Nephron (organoid): ENCODE results near the gene CEP41.

Experiments
- H3K27ac Mint-ChIP-seq, 3 experiments: 2 replicates each; pipeline ENCODE4 v1.8.0; 2020; ENCODE audit warnings: mixed read lengths in 3 of 3, mild to moderate bottlenecking in 2 of 3, moderate library complexity in 1 of 3
- H3K27me3 Mint-ChIP-seq: 2 replicates; pipeline ENCODE4 v1.8.0; 2021; ENCODE audit warnings: low read depth, mild to moderate bottlenecking, moderate library complexity, mixed read lengths
- H3K36me3 Mint-ChIP-seq: 2 replicates; pipeline ENCODE4 v1.8.0; 2020; ENCODE audit warnings: low read depth, mixed read lengths
- H3K4me1 Mint-ChIP-seq: 2 replicates; pipeline ENCODE4 v1.8.0; 2020; ENCODE audit warnings: mixed read lengths
- H3K4me3 Mint-ChIP-seq, 3 experiments: 2 replicates each; pipeline ENCODE4 v1.8.0; 2020; ENCODE audit warnings: mild to moderate bottlenecking in 3 of 3, mixed read lengths in 3 of 3, moderate library complexity in 2 of 3
- H3K9me3 Mint-ChIP-seq: 2 replicates; pipeline ENCODE4 v1.8.0; 2020; ENCODE audit warnings: mixed read lengths
- CTCF ChIP-seq, 3 experiments: fragments of 200-600 bp; sonication (generic); IDR thresholded peaks; one replicate each; pipeline ENCODE4 v1.5.0; 2021; ENCODE audit warnings: antibody characterized with exemption in 3 of 3; ENCODE audit not compliant: unreplicated experiment in 3 of 3

CEP41 gene

GRCh38 chr7:130435311-130435854 is 5.4 kb downstream of the CEP41 start:
- Mint-ChIP-seq H3K4me1 (peaks cover 26% of the 10 kb centered on the region), H3K4me3 (peak overlapping the region in 1 of 3 experiments; percentile 22), H3K27me3 (no peaks in the 10 kb centered on the region), H3K36me3 (peaks cover 13% of the 10 kb centered on the region), H3K27ac (peak overlapping the region in 1 of 3 experiments; percentile 11), H3K9me3 (peaks cover 2% of the 10 kb centered on the region)
- TF ChIP-seq CTCF (IDR thresholded peaks at IDR 0.05; ENCODE audit: unreplicated experiment in 3 of 3), result no peak

GRCh38 chr7:130433301-130433700 is 7.5 kb downstream of the CEP41 start:
- Mint-ChIP-seq H3K36me3 (peaks cover 12% of the 10 kb centered on the region), H3K4me3 (no peak overlapping the region), H3K27ac (no peak overlapping the region), H3K27me3 (no peaks in the 10 kb centered on the region), H3K9me3 (no peaks in the 10 kb centered on the region), H3K4me1 (peaks cover 8% of the 10 kb centered on the region)
- no peak for TF ChIP-seq CTCF (IDR thresholded peaks at IDR 0.05; ENCODE audit: unreplicated experiment in 3 of 3)

- H3K4me1 Mint-ChIP-seq, result peaks cover 6% of the 10 kb centered on the region
- no peak overlapping the region for H3K27ac Mint-ChIP-seq
- TF ChIP-seq CTCF (IDR thresholded peaks at IDR 0.05; ENCODE audit: unreplicated experiment in 3 of 3), result no peak
- no peaks in the 10 kb centered on the region for H3K9me3 Mint-ChIP-seq
- H3K4me3 Mint-ChIP-seq, result no peak overlapping the region
- H3K36me3 Mint-ChIP-seq, result peaks cover 12% of the 10 kb centered on the region
- H3K27me3 Mint-ChIP-seq, result no peaks in the 10 kb centered on the region
Observed at GRCh38 chr7:130432886-130433285, 7.9 kb downstream of the CEP41 start.

GRCh38 chr7:130430841-130431666 is 9.8 kb downstream of the CEP41 start:
- Mint-ChIP-seq H3K4me1 (peaks cover 19% of the 10 kb centered on the region), H3K27ac (no peak overlapping the region), H3K27me3 (no peaks in the 10 kb centered on the region), H3K9me3 (no peaks in the 10 kb centered on the region), H3K36me3 (peaks cover 4% of the 10 kb centered on the region), H3K4me3 (no peak overlapping the region)
- TF ChIP-seq CTCF (IDR thresholded peaks at IDR 0.05; ENCODE audit: unreplicated experiment in 3 of 3), result no peak

- Mint-ChIP-seq H3K9me3 (no peaks in the 10 kb centered on the region), H3K27me3 (no peaks in the 10 kb centered on the region)
- no peak for TF ChIP-seq CTCF (IDR thresholded peaks at IDR 0.05; ENCODE audit: unreplicated experiment in 3 of 3)
Observed at GRCh38 chr7:130430115-130430514, 10.7 kb downstream of the CEP41 start.

GRCh38 chr7:130429019-130429418 is 11.8 kb downstream of the CEP41 start:
- no peak overlapping the region for H3K27ac Mint-ChIP-seq
- no peak overlapping the region for H3K4me3 Mint-ChIP-seq
- peaks cover 3% of the 10 kb centered on the region for H3K36me3 Mint-ChIP-seq
- no peaks in the 10 kb centered on the region for H3K27me3 Mint-ChIP-seq
- H3K9me3 Mint-ChIP-seq, result no peaks in the 10 kb centered on the region
- H3K4me1 Mint-ChIP-seq, result peaks cover 25% of the 10 kb centered on the region
- no peak for TF ChIP-seq CTCF (IDR thresholded peaks at IDR 0.05; ENCODE audit: unreplicated experiment in 3 of 3)

More at GRCh38 chr7:130430115-130430514, 10.7 kb downstream of the CEP41 start:
- peaks cover 22% of the 10 kb centered on the region for H3K4me1 Mint-ChIP-seq
- H3K27ac Mint-ChIP-seq, result no peak overlapping the region
- H3K4me3 Mint-ChIP-seq, result no peak overlapping the region
- peaks cover 3% of the 10 kb centered on the region for H3K36me3 Mint-ChIP-seq
